DMS53 (cell line): ENCODE measurements around the gene PAGR1.
"Not testable (repeated sequence)": the region's sequence is repeated elsewhere in the genome, so short reads cannot be mapped to it uniquely, and the experiment has no call there.

ENCODE experiments used
- DNase-seq: peaks from one replicate; lab custom pipeline; 2025; lab: John Stamatoyannopoulos, UW

Gene PAGR1

DNA sequence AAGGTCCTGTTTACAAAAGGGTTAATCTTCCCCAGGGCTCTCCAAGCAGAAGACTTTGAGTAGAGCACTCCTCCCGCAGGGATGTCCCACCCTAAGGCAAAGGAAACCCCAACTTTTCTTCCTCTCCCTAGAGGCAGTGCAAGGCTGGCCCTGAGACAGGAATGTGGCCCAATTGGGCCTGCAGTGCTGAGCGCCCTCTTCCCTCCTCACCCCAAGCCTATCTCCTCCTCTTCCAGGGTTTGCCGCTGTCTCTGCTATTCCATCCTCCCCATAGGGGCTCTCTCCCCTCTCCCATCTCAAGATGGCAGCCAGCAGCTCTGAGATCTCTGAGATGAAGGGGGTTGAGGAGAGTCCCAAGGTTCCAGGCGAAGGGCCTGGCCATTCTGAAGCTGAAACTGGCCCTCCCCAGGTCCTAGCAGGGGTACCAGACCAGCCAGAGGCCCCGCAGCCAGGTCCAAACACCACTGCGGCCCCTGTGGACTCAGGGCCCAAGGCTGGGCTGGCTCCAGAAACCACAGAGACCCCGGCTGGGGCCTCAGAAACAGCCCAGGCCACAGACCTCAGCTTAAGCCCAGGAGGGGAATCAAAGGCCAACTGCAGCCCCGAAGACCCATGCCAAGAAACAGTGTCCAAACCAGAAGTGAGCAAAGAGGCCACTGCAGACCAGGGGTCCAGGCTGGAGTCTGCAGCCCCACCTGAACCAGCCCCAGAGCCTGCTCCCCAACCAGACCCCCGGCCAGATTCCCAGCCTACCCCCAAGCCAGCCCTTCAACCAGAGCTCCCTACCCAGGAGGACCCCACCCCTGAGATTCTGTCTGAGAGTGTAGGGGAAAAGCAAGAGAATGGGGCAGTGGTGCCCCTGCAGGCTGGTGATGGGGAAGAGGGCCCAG is 3.0 kb upstream of the PAGR1 start:
- no peak for DNase-seq

DNA sequence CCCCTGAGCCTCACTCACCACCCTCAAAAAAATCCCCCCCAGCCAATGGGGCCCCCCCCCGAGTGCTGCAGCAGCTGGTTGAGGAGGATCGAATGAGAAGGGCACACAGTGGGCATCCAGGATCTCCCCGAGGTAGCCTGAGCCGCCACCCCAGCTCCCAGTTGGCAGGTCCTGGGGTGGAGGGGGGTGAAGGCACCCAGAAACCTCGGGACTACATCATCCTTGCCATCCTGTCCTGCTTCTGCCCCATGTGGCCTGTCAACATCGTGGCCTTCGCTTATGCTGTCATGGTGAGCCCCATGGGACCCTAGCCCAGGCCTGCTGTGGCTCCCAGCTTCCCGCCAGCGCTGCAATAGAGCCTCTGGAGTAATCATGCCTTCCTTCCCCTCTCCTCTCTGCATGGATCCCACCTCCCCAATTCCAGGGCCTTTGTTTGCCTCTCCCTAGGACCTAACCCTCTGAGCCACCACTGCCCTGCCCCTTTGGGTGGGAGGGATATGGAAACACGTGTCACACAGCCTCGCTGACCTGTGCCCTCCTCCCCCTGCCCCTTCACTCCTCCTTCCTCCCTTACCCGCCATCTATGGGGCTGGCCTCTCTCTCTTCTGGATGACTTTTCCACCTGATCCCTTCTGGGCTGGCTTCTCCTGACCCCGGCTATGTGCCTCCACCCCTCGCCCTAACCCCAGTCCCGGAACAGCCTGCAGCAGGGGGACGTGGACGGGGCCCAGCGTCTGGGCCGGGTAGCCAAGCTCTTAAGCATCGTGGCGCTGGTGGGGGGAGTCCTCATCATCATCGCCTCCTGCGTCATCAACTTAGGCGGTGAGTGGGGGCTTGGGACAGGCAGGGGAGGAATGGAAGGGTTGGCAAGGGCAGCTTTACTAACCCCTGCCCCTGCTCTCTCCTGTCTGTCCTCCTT is 2.0 kb upstream of the PAGR1 start:
- no peak for DNase-seq

DNA sequence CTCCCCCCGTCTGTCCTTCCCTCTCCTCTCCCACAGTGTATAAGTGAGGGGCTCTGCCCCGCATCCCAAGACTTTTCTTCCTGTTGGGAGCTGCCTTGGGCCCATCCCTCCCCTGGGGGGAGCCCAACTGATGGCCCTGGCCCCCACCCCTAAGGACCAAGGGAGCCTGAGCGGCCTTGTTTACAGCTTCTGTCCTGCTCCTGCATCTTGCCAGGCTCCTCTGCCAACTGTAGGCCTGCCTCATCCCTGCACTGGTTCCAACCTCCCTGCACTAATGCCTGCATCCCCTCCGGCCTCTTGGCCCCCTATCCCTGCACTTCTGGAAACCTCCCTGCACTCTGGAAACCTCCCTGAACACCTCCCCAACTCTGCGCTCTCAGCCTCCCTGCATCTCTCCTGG is 1.4 kb upstream of the PAGR1 start:
- no peak for DNase-seq

DNA sequence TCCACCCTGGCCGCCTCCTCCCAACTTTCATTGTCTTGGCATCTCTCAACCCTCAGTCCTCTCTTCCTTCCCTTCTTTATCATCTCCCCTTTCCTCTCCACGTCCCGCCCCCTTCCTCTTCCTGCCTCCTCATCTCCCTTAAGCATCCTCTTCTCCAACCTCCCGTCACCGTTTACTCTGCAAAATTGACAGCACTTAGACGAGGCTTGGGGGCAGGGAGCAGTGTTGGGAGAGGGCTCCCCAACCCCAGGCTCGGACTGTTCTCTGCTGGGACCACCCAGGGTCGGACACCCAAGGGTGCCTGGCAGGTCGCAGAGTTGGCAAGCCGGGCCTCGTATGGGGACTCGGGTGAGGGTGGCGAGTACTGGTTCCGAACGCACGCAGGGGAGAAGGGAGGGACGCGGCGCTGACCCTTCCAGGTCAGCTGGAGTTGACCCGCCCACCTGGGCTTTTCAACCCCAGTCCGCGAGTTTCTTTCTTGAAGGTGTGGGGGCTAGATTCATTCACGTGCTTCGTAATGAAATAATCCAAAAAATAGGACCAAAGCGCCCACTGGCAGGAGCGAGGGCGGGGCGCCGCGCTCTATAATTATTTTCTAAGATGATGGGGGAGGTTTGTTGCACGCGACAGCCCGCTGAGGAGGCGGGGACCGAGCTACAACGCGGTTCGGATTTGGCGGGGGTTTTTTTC is 775 bp upstream of the PAGR1 start:
- peak; percentile 83 for DNase-seq

DNA sequence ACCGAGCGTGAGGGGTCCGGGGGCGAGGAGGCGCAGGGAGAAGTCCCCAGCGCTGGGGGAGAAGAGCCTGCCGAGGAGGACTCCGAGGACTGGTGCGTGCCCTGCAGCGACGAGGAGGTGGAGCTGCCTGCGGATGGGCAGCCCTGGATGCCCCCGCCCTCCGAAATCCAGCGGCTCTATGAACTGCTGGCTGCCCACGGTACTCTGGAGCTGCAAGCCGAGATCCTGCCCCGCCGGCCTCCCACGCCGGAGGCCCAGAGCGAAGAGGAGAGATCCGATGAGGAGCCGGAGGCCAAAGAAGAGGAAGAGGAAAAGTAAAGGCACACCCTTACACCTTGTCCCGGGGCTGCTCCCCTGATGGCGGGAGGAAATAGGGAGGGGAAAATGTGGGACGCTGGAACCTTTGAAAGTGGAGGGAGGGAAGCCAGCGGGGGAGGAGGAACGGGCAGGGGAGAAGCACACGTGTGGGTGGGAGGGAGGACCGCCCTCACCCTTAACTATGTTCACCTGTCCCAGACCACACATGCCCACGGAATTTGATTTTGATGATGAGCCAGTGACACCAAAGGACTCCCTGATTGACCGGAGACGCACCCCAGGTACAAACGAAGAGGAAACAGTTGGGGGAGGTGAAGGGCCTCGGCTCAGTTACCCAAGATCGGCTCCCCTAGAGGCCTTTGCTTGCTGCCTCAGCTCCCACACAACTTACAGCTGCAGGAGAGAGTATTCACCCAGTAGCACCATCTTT is 916 bp downstream of the PAGR1 start:
- DNase-seq: peak; percentile 82

DNA sequence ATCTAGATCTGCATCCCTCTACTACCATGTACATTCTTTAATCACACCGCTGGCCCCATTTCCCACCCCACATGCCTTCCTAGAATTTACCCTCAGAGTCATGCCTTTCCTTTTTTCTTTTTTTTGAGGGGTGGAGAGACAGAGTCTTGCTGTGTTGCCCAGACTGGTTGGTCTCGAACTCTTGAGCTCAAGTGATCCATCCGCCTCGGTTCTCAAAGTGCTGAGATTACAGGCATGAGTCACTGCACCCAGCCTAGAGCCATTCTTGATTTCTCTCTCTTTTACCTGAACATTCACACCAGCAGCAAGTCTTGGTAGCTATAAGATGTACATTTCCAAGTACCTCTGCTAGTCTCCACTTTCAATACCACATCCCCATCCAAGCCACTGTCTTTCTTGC is 2.1 kb downstream of the PAGR1 start:
- DNase-seq: no peak

DNA sequence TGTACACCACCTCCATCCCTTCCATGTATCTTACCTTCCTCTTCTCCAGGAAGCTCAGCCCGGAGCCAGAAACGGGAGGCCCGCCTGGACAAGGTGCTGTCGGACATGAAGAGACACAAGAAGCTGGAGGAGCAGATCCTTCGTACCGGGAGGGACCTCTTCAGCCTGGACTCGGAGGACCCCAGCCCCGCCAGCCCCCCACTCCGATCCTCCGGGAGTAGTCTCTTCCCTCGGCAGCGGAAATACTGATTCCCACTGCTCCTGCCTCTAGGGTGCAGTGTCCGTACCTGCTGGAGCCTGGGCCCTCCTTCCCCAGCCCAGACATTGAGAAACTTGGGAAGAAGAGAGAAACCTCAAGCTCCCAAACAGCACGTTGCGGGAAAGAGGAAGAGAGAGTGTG is 3.6 kb downstream of the PAGR1 start:
- DNase-seq: no peak

DNA sequence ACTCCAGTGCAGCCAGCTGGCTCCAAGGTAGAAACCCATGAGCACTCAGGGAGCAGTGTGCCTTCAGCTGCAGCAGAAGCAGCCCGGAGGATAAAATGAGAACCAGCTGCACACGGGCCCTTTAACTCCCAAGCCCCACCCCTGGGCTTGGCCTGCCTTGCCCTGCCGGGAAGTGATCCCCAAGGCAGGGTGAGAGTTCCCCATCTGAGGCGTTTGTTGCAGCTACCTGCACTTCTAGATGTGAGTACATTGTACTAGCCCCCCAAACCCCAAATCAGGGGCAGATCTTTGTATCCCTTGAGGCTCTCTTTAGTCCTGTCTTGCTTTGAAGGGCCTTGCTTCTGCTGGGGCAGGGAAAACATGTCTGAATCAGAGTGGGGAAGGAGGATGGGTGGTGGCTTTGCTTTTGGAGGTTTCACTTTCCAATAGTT is 4.3 kb downstream of the PAGR1 start, which contains the start of gene MVP:
Gene MVP (plus strand): TSS at position 192 of the 431 bp plus-strand sequence. CDS start 10,088 bp downstream, outside the sequence.
- peak; percentile 64 for DNase-seq

DNA sequence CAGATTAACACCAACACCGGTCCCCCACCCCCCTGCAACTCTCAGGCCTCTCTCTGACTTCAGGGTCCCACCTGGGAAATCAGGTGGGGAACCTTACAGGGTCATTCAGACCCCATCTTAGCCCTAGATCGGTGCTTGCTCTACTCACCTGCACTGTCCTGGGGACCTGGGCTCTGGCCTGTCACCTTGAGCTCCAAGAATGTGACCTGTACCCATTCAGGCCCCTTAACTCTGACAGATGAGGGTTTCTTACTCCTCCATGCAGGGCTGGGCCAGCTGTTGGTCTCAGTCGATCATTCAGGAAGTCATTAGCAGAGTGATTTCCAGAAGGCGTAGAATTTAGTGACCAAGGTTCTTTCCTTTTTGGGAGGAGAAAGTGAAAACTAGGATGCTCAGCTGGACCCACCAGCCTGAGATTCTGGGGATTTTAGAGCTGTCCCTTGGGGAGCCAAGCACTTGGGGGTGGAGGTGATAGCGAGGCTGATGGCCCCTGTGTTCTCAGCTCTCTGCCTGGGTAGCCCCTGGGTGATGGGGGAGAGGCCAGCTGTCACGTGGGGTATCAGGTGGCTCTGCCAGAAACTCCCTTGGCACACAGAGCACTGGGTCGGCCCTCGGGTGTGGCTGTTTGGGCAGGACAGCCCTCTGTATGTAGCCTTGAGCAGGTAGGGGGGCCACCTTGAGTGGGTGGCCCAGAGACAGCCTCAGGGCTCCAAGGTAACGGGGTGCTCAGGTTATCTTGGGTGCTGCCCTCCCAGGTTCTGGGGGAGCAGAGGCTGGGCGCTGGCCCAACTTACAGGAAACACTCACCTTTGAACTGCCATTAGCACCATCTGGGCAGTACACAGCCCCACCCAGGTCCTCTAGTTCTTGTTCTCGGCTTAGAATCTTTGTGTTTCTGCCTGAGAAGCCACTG is 5.0 kb downstream of the PAGR1 start:
- no peak for DNase-seq

DNA sequence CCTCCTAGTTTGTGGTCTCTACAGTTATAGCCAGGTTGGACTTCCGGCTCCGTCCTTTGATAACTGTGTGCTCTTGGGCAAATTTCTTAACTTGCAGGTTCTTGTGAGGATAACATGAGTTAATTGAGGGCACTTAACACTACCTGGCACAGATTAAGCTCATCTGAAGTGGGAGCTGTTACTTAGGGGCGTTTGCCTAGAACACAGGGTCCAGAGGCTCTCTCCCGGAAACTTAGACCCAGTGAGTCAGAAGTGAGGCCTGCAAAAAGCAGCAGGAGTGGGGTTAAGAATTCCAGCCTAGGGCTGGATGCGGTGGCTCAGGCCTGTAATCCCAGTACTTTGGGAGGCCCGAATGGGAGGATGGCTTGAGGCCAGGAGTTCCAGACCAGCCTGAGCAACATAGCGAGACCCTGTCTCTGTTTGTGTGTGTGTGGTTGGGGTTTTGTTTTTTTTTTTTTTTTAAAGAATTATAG is 5.7 kb downstream of the PAGR1 start:
- DNase-seq: no peak

DNA sequence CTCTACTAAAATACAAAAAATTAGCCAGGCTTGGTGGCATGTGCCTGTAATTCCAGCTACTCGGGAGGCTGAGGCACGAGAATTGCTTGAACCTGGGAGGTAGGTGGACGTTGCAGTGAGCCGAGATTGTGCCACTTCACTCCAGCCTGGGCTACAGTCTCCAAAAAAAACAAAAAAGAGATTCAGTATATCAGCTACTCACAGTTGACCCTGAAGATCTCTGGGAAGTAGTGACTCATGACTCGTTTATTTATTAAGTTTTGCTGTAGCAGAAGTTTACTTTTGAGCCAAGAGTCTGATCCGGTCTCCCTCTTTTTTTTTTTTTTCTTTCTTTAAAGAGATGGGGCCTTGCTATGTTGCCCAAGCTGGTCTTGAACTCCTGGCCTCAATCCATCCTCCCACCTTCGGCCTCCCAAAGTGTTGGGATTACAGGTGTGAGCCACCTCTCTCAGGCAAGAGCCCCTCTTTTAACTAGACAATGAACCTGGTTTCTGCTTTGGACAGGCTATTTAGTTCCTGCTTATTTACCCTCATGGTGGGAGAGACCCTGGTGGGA is 8.7 kb downstream of the PAGR1 start:
- DNase-seq: no peak

DNA sequence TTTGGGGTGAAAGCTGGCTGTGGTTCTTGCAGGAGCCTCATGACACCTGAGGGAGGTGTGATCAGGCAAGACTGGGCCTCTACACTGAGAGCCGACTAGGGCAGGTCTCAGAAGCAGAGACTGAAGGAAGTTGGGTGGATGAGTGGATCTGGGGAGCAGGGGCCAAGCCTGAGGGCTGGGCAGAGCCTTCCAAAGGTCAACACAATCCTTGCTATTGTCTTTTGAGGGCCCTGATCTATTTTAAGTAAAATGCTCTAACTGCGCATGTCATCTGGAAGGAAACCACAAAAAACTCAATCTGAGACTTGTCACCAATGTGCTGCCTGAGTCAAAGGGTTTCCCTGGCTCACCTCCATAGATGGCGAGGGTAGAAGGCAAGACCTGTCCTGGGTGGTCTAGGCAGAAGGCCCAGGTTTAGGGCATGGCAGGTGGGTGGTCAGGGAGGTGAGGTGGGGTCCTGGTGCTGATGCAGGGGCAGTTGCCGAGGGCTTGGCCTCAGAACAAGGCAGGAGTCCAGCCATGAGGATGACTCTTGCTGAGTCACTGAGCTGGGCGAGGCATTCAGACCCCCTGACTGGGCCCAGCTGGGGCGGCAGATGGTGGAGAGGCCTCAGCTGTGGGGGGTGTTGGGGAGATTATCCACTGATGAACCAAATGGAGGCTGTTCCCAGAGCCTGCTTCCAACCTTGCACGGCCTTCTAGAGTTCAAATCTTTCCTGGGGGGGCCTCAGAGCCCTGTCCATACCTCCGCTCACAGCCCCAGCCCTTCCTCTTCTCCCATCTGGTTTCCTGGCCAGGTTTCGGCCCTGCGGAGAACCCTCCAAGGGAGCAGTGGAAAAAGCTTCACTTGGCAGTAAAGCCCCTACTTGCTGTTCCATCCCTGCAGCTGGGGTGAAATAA is 9.4 kb downstream of the PAGR1 start:
- DNase-seq: no peak

DNA sequence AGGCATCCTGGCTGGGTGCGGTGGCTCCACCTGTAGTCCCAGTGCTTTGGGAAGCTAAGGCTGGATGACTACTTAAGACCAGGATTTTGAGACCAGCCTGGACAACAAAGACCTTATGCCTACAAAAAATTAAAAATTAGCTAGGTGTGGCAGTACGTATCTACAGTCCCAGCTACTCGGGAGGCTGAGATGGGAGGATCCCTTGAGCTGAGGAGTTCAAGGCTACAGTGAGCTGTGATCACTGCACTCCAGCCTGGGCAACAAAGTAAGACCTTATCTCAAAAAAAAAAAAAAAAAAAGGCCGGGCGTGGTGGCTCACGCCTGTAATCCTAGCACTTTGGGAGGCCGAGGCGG is 10.4 kb downstream of the PAGR1 start:
- no peak for DNase-seq

DNA sequence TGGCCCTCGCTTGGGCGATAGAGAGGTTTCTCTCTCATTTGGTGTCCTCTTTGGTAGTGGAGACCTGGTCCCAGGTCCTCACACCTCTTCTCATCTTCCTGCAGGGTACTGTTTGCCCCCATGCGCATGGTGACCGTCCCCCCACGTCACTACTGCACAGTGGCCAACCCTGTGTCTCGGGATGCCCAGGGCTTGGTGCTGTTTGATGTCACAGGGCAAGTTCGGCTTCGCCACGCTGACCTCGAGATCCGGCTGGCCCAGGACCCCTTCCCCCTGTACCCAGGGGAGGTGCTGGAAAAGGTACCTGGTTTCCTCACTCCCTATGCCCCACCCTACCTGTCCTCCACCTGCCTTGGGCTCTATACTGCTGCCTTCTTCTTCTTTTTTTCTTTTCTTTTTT is 14.8 kb downstream of the PAGR1 start:
- no peak for DNase-seq

DNA sequence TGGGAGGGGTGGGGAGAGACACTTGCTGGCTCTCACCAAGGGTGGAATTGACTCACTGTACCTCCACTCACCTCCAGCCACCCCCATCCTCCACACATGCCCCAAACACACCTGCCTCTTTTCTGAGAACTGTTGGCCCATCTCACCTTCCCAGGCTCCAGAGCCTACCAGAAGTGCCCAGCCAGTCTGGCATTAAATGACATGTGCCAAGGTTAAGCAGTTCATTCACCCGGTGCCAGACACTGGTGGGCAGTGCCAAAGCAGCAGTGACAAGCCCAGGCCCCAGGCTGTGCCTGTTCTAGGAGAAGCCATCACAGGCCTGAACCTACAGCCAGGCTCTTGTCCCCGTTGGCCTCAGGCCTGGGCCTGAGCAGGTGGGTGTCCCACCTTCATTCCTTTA is 15.5 kb downstream of the PAGR1 start:
- no peak for DNase-seq

DNA sequence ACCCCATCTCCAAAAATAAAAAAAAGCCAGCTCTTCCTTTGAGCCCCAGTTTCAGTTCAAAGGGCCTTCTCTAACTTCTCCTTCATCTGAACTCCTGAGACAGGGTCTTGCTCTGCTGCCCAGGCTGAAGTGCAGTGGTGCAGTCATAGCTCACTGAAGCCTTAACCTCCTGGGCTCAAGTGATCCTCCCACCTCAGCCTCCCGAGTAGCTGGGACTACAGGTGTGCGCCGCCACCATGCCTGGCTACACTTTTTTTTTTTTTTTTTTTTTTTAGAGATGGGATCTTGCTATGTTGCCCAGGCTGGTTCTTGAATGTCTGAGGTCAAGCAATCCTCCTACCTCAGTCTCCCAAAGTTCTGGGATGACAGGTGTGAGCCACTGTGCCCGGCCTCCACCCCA is 17.3 kb downstream of the PAGR1 start:
- DNase-seq: not testable (repeated sequence)

DNA sequence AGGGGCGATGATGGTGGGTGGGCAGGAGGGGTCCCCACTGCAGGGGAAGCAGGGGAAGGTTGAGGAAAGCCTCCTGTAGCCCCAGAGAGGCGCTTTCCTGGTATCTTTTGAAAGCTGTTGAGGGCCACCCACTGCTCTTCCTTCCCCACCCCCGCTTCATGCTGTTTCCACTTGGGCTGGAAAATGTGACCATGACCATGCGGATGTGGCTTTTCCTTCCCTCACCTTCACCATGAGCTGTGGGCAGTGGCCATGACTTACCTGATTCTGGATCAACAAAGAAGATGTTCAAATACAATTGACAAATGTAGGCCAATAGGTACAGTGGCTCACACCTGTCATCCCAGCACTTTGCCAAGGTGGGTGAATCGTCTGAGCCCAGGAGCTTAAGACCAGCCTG is 18.1 kb downstream of the PAGR1 start:
- no peak for DNase-seq

DNA sequence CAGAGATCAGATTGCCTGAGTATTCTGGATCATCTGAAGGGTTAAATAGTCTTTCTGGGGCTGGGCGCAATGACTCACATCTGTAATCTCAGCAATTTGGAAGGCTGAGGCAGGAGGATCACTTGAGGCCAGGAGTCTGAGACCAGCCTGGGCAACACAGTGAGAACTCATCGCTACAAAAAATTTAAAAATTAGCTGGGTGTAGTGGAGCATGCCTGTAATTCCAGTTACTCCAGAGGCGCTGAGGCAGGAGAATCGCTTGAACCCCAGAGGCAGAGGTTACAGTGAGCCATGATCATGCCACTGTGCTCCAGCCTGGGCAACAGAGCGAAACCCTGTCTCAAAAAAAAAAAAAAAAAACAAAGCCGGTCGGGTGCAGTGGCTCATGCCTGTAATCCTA is 20.0 kb downstream of the PAGR1 start:
- no peak for DNase-seq

DNA sequence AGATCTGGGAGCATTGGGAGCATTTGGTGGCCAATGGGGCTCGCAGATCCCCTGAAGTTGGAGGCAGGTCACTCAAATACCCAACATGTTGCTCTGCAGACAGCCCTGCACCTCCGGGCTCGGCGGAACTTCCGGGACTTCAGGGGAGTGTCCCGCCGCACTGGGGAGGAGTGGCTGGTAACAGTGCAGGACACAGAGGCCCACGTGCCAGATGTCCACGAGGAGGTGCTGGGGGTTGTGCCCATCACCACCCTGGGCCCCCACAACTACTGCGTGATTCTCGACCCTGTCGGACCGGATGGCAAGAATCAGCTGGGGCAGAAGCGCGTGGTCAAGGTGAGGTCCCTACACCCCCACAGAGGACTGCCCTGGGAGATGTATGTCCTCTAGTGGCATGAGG is 20.7 kb downstream of the PAGR1 start:
- DNase-seq: no peak
